HL-60 (cell line): Measurements from ENCODE around the gene MKRN2.

Experiments used
- CTCF ChIP-seq: IDR thresholded peaks from one replicate; pipeline ENCODE4 v1.5.1; 2011; ENCODE audit warnings: low read length, control low read depth, inconsistent platforms; ENCODE audit not compliant: insufficient read depth
- GABPA ChIP-seq: IDR thresholded peaks from 2 replicates; pipeline ENCODE4 v1.6.1; 2012; ENCODE audit warnings: low read depth
- POLR2AphosphoS5 ChIP-seq: IDR thresholded peaks from 2 replicates; pipeline ENCODE4 v1.6.1; 2012; ENCODE audit warnings: low read depth
- SPI1 ChIP-seq: IDR thresholded peaks from 2 replicates; pipeline ENCODE4 v1.6.1; 2012; ENCODE audit warnings: low read depth, mild to moderate bottlenecking, borderline replicate concordance
- TF ChIP-seq, protein P1 (sequence below): IDR thresholded peaks from 2 replicates; pipeline ENCODE4 v1.6.1; 2012; ENCODE audit warnings: low read depth; ENCODE audit not compliant: insufficient replicate concordance

GRCh38 chr3:12516873-12517272 is 40.0 kb upstream of the MKRN2 start:
- no peak for TF ChIP-seq CTCF
- TF ChIP-seq GABPA = no peak
- TF ChIP-seq POLR2AphosphoS5 = no peak
- TF ChIP-seq, protein P1, sequence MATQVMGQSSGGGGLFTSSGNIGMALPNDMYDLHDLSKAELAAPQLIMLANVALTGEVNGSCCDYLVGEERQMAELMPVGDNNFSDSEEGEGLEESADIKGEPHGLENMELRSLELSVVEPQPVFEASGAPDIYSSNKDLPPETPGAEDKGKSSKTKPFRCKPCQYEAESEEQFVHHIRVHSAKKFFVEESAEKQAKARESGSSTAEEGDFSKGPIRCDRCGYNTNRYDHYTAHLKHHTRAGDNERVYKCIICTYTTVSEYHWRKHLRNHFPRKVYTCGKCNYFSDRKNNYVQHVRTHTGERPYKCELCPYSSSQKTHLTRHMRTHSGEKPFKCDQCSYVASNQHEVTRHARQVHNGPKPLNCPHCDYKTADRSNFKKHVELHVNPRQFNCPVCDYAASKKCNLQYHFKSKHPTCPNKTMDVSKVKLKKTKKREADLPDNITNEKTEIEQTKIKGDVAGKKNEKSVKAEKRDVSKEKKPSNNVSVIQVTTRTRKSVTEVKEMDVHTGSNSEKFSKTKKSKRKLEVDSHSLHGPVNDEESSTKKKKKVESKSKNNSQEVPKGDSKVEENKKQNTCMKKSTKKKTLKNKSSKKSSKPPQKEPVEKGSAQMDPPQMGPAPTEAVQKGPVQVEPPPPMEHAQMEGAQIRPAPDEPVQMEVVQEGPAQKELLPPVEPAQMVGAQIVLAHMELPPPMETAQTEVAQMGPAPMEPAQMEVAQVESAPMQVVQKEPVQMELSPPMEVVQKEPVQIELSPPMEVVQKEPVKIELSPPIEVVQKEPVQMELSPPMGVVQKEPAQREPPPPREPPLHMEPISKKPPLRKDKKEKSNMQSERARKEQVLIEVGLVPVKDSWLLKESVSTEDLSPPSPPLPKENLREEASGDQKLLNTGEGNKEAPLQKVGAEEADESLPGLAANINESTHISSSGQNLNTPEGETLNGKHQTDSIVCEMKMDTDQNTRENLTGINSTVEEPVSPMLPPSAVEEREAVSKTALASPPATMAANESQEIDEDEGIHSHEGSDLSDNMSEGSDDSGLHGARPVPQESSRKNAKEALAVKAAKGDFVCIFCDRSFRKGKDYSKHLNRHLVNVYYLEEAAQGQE = no peak
- TF ChIP-seq SPI1 = no peak
